ENCODE results near the gene FSHR.

DNA sequence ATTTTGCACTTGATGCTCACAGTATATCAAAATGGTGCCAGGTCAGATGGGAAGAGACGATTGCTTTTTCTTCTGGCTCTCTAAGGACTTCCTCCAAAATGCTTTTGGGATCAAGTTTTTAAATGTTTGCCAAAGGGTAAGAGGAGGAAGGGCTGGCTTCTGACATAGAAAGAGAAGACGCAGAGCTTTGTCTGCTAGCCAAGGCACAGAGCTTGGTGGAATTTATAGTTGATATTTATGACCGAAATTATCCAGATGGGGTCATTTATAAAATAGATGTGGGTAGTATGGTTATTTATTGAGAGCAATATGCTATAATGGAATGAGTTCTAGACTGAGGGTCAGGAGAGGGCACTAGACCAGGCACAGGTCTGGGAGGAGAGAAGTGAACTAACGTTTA, 193.3 kb downstream of the FSHR start:
- TF ChIP-seq, protein P1, sequence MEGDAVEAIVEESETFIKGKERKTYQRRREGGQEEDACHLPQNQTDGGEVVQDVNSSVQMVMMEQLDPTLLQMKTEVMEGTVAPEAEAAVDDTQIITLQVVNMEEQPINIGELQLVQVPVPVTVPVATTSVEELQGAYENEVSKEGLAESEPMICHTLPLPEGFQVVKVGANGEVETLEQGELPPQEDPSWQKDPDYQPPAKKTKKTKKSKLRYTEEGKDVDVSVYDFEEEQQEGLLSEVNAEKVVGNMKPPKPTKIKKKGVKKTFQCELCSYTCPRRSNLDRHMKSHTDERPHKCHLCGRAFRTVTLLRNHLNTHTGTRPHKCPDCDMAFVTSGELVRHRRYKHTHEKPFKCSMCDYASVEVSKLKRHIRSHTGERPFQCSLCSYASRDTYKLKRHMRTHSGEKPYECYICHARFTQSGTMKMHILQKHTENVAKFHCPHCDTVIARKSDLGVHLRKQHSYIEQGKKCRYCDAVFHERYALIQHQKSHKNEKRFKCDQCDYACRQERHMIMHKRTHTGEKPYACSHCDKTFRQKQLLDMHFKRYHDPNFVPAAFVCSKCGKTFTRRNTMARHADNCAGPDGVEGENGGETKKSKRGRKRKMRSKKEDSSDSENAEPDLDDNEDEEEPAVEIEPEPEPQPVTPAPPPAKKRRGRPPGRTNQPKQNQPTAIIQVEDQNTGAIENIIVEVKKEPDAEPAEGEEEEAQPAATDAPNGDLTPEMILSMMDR (IDR thresholded peaks at IDR 0.05): no peak
- TF ChIP-seq POLR2AphosphoS5 (IDR thresholded peaks at IDR 0.05): no peak

All from prostate gland (tissue), 2 donors.